Vagina (tissue), 2 donors: ENCODE data around the gene ZDHHC15.

Experiments
- POLR2A ChIP-seq, 2 donors: fragments of 450-650 bp; IDR thresholded peaks; one replicate each; pipeline ENCODE4 v1.6.1; 2017; ENCODE audit warnings: antibody characterized with exemption in 2 of 2, mild to moderate bottlenecking in 2 of 2, moderate library complexity in 2 of 2
- TF ChIP-seq, protein P1 (sequence below), 3 experiments: fragments of 450-650 bp in 2 of 3; fragments of 200-600 bp in 1 of 3; sonication (generic) in 1 of 3; IDR thresholded peaks; one replicate each; pipeline ENCODE4 v1.5.1; 2017 to 2019; ENCODE audit warnings: antibody characterized with exemption in 3 of 3, mild to moderate bottlenecking in 2 of 3, moderate library complexity in 2 of 3

DNA sequence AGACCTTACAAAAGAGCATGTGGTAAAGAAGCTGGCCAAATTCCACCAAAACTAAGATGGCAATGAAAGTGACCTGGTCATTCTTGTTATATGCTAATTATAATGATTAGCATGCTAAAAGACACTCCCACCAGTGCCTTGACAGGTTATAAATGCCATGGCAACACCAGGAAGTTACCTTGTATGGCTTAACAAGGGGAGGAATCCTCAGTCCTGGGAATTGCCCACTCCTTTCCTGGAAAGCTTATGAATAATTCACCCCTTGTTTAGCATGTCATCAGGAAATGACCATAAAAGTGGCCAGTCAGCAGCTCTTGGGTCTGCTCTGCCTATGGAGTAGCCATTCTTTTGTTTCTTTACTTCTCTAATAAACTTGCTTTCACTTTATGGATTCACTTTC is 161.0 kb downstream of the ZDHHC15 start:
- TF ChIP-seq, protein P1, sequence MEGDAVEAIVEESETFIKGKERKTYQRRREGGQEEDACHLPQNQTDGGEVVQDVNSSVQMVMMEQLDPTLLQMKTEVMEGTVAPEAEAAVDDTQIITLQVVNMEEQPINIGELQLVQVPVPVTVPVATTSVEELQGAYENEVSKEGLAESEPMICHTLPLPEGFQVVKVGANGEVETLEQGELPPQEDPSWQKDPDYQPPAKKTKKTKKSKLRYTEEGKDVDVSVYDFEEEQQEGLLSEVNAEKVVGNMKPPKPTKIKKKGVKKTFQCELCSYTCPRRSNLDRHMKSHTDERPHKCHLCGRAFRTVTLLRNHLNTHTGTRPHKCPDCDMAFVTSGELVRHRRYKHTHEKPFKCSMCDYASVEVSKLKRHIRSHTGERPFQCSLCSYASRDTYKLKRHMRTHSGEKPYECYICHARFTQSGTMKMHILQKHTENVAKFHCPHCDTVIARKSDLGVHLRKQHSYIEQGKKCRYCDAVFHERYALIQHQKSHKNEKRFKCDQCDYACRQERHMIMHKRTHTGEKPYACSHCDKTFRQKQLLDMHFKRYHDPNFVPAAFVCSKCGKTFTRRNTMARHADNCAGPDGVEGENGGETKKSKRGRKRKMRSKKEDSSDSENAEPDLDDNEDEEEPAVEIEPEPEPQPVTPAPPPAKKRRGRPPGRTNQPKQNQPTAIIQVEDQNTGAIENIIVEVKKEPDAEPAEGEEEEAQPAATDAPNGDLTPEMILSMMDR (IDR thresholded peaks at IDR 0.05), result no peak
- no peak for TF ChIP-seq POLR2A (IDR thresholded peaks at IDR 0.05)
